C4-2B (cell line): ENCODE measurements around the gene ZCCHC9.

Source experiments
- ZFX ChIP-seq: fragments of 450-650 bp; IDR thresholded peaks from 2 replicates; pipeline ENCODE4 v1.6.1; 2017
- TF ChIP-seq, protein P1 (sequence below): fragments of 450-650 bp; conservative IDR thresholded peaks from 2 replicates; pipeline ENCODE4 v1.5.1; 2017; ENCODE audit warnings: mild to moderate bottlenecking

DNA sequence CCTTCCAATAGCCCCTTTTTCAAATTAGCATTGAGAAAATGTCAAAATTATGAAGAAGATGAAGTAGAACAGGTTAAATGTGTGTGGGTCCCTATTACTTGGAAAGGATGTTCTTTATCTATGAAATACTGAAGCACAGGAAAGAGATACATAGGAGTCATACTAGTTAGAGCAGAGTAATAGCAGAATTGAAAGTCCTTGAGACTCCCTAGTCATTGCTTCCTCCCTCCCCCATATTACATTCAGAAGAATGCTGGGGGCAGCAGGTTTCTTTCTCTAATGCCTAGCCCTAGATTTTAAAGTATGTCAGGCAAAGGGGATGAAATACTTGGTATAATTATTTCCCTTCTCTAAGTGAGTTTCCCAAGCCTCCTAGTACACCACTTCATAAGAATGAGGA is 4.4 kb downstream of the ZCCHC9 start:
- TF ChIP-seq, protein P1, sequence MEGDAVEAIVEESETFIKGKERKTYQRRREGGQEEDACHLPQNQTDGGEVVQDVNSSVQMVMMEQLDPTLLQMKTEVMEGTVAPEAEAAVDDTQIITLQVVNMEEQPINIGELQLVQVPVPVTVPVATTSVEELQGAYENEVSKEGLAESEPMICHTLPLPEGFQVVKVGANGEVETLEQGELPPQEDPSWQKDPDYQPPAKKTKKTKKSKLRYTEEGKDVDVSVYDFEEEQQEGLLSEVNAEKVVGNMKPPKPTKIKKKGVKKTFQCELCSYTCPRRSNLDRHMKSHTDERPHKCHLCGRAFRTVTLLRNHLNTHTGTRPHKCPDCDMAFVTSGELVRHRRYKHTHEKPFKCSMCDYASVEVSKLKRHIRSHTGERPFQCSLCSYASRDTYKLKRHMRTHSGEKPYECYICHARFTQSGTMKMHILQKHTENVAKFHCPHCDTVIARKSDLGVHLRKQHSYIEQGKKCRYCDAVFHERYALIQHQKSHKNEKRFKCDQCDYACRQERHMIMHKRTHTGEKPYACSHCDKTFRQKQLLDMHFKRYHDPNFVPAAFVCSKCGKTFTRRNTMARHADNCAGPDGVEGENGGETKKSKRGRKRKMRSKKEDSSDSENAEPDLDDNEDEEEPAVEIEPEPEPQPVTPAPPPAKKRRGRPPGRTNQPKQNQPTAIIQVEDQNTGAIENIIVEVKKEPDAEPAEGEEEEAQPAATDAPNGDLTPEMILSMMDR: no peak
- TF ChIP-seq ZFX: no peak
